K562 (cell line): ENCODE results near the gene TSPYL4. TPM values are rescaled to one million over a fixed set of nuclear protein-coding genes. Genes with fewer than 3 reads are reported as not detected.

ENCODE experiments used
- ADNP ChIP-seq: fragments of 200-800 bp; sonication (Bioruptor generic); IDR thresholded peaks from 2 replicates; pipeline ENCODE4 v1.6.1; 2016; ENCODE audit warnings: missing genetic modification characterization, missing compliant biosample characterization
- ARHGAP35 ChIP-seq: fragments of 450-650 bp; IDR thresholded peaks from 2 replicates; pipeline ENCODE4 v1.6.1; 2018; ENCODE audit not compliant: partially characterized antibody
- ESRRA ChIP-seq: fragments of 450-650 bp; IDR thresholded peaks from 2 replicates; pipeline ENCODE4 v1.6.1; 2014; ENCODE audit warnings: low read depth, mild to moderate bottlenecking, moderate library complexity, borderline replicate concordance
- FOXM1 ChIP-seq, 2 experiments: fragments of 450-650 bp in 1 of 2; sonication (generic) in 1 of 2; formaldehyde crosslinking in 1 of 2; IDR thresholded peaks; 2 replicates each; pipeline versions ENCODE4 v1.6.1 to v1.9.0; 2017 to 2022; ENCODE audit warnings: low read depth in 2 of 2, mild to moderate bottlenecking in 2 of 2, missing genetic modification reagents in 1 of 2, moderate library complexity in 1 of 2
- MGA ChIP-seq: fragments of 450-650 bp; IDR thresholded peaks from 2 replicates; pipeline ENCODE4 v1.6.1; 2016; ENCODE audit warnings: mild to moderate bottlenecking, moderate library complexity
- MLLT1 ChIP-seq, 2 experiments: fragments of 450-650 bp; IDR thresholded peaks; 2 replicates each; pipeline ENCODE4 v1.6.1; 2016
- PTBP1 ChIP-seq: fragments of 200-400 bp; formaldehyde crosslinking; IDR thresholded peaks from 2 replicates; pipeline ENCODE4 v1.6.1; 2017; ENCODE audit warnings: low read depth, low read length
- PYGO2 ChIP-seq: fragments of 450-650 bp; IDR thresholded peaks from 2 replicates; pipeline ENCODE4 v1.6.1; 2016; ENCODE audit warnings: mild to moderate bottlenecking, missing genetic modification characterization, moderate library complexity, missing compliant biosample characterization
- RAD51 ChIP-seq: fragments of 450-650 bp; IDR thresholded peaks from 2 replicates; pipeline ENCODE4 v1.7.1; 2016; ENCODE audit warnings: low read depth, mild to moderate bottlenecking, borderline replicate concordance
- TFAP4 ChIP-seq: sonication (generic); formaldehyde crosslinking; IDR thresholded peaks from 2 replicates; pipeline ENCODE4 v1.8.0; 2022; ENCODE audit warnings: missing genetic modification reagents, mild to moderate bottlenecking, moderate library complexity, borderline replicate concordance
- ZKSCAN1 ChIP-seq: fragments of 150-350 bp; IDR thresholded peaks from 2 replicates; pipeline ENCODE4 v1.6.1; 2016; ENCODE audit warnings: low read depth, low read length
- ZNF431 ChIP-seq: sonication (generic); formaldehyde crosslinking; IDR thresholded peaks from 2 replicates; pipeline ENCODE4 v1.8.0; 2022; ENCODE audit warnings: mild to moderate bottlenecking, missing genetic modification reagents
- polyA plus RNA-seq, 8 experiments: library from polyadenylated mRNA; depleted of rRNA in 4 of 8; stranded (reverse) in 5 of 8; unstranded in 3 of 8; fragments of >200 nt; fragmentation: Nextera tagmentation in 2 of 8; fragmentation: Illumina TruSeq in 1 of 8; extraction: Ambion mirVana in 2 of 8; extraction: Trizol in 1 of 8; gene quantifications; 2 replicates each; pipeline versions ENCODE4 v1.2.1 to v1.2.3, GENCODE V29; 2011 to 2014; ENCODE audit warnings: inconsistent platforms in 1 of 8, missing spikeins in 1 of 8
- total RNA-seq, 7 experiments: library from RNA; depleted of rRNA in 6 of 7; stranded (reverse); fragments of >200 nt in 6 of 7; fragmentation: Illumina TruSeq in 2 of 7; extraction: Trizol in 2 of 7; gene quantifications; 2 replicates each; pipeline versions ENCODE4 v1.2.1 to v1.2.3, GENCODE V29; 2011 to 2021; ENCODE audit warnings: low replicate concordance in 1 of 7

Gene TSPYL4
- total and polyA plus RNA-seq, 9 of the 15 experiments (the other 6 are each of a cell fraction or from before 2014, with no cell fraction given) = 0.69 to 18.0 (median 9.1) TPM

- peak; percentile 66 for TF ChIP-seq TFAP4 (CRISPR knock-in tag)
- 0 out of 2 replicates have a peak, but pooled peaks have one; percentile 74 for TF ChIP-seq PTBP1
- peak; percentile 87 for TF ChIP-seq ARHGAP35
- peak; percentile 56 to 68; a peak in 2 of 4 replicates for TF ChIP-seq MLLT1 (IDR thresholded peaks at IDR 0.05)
- no peak for TF ChIP-seq PYGO2
- TF ChIP-seq RAD51 = no peak
- peak; percentile 56 for TF ChIP-seq FOXM1 (IDR thresholded peaks at IDR 0.05; ENCODE audit: low read depth)
- TF ChIP-seq FOXM1 (CRISPR knock-in tag; IDR thresholded peaks at IDR 0.05; ENCODE audit: low read depth) = peak; percentile 84; the same call in 1 of the 2 replicates
- peak; percentile 44; the same call in 1 of the 2 replicates for TF ChIP-seq ESRRA
- peak; percentile 67; the same call in 1 of the 2 replicates for TF ChIP-seq ZNF431
- TF ChIP-seq ZKSCAN1 = 0 out of 2 replicates have a peak, but pooled peaks have one; percentile 6
- TF ChIP-seq MGA = 0 out of 2 replicates have a peak, but pooled peaks have one; percentile 49
- no peak for TF ChIP-seq ADNP (tag)
These were observed 25.6 kb upstream of the TSPYL4 start, which contains the start of gene TSPYL1 (continued) for GRCh38 chr6:116279232-116280160.
